ENCODE results near the gene TDRD9. TPM values are rescaled to one million over a fixed set of nuclear protein-coding genes. Genes with fewer than 3 reads are reported as not detected.

TDRD9 gene
- total RNA-seq, 2 donors from 2014 or later, result 12.0 TPM; not detected in 1

DNA sequence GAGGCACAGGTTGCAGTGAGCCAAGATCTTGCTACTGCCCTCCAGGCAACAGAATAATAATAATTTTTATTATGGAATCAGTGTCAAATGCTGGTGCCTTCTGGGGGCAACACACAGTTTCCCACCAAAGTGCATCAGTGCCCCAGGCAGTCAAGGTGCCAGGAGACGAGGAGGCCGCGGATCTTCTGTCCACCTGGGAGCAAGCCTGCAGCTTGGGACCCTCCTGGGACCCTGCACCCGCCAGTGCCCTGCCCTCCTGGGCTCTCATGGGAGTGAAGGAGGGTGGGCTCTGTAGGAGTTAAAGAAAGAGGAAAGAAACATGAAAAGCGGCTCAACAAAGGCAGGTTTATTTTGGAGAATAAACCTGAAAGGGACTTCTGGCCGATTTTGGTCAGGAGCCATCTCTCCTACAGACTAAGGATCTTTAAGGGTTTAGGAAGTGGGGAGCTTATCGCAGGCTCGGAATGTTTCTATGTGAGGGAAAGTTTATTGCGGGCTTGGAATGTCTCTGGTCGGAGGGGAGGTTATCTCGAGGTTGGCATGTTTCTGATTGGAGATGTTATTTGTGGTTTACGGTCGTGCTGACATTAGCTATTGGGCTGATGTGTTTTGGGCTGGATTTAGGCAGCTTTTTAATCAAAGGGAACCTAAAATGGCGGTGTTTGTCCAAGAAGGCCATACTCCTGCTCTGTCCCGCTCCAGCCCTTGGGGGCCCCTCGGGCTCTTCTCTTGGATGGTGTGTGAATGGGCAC, 156.2 kb downstream of the TDRD9 start:
- Histone ChIP-seq H3K9me3 (no peaks in the 10 kb centered on the region), H3K27me3 (replicated peaks; ENCODE audit: insufficient read depth) (no peaks in the 10 kb centered on the region), H3K27ac (no peak overlapping the region), H3K4me3 (no peak overlapping the region), H3K36me3 (no peaks in the 10 kb centered on the region), H3K4me1 (ENCODE audit: control insufficient read depth in 1 of 2, low read depth in 2 of 2) (no peaks in the 10 kb centered on the region)
- TF ChIP-seq CTCF (IDR thresholded peaks at IDR 0.05), result no peak
- ATAC-seq (ENCODE audit: insufficient number of reproducible peaks, low FRiP score, low read depth) (no peak), DNase-seq (ENCODE audit: low spot score) (no peak)

DNA sequence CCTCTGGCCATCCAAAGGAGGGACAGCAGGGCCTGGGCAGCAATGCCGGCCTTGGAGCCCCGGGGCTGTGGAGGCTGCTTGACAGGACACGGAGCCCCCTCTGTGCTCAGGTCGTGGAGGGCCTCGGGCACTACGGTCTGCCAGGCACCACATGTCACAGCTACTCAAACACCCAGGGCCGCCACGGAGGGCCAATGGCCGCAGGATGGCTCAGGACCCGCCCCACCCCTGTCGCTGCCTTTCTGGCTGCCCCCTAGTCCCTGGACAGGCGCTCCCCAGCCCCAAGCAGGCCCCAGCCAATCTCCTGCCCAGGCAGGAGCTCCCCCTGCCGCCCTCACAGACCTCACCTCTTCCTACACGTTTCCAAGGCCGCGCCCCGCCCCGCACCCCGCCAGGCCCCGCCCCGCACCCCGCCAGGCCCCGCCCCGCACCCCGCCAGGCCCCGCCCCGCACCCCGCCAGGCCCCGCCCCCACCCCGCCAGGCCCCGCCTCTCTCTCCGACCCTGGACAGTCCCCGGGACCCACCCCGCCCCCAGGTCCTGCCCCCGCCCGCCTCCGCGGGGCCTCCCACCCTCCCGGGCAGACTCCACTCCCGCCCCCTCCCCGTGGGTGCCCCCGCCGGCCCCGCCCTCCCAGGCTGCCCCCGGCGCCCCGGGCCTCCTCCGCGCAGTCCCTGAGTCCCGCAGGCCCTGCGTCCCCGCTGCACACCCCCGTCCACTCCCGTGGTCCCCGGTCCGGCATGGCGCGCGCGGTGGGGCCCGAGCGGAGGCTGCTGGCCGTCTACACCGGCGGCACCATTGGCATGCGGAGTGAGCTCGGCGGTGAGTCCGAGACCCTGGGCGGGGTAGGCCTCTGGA, 157.0 kb downstream of the TDRD9 start, which contains the start of gene ASPG:
Gene ASPG, plus strand, starts transcription at position 669 of the 857 bp plus-strand sequence. Its CDS starts 71 bp downstream, at position 740.
- ATAC-seq (ENCODE audit: insufficient number of reproducible peaks, low FRiP score, low read depth) (no peak), DNase-seq (ENCODE audit: low spot score) (no peak)
- H3K4me3 ChIP-seq, result no peak within 1 kb of the TSS
- H3K9me3 ChIP-seq, result no peaks in the 10 kb centered on the region
- no peaks in the 10 kb centered on the region for H3K4me1 ChIP-seq (ENCODE audit: control insufficient read depth in 1 of 2, low read depth in 2 of 2)
- TF ChIP-seq CTCF (IDR thresholded peaks at IDR 0.05), result no peak
- no peak within 1 kb of the TSS for H3K27ac ChIP-seq
- no peaks in the 10 kb centered on the region for H3K27me3 ChIP-seq (replicated peaks; ENCODE audit: insufficient read depth)
- no peaks in the 10 kb centered on the region for H3K36me3 ChIP-seq

DNA sequence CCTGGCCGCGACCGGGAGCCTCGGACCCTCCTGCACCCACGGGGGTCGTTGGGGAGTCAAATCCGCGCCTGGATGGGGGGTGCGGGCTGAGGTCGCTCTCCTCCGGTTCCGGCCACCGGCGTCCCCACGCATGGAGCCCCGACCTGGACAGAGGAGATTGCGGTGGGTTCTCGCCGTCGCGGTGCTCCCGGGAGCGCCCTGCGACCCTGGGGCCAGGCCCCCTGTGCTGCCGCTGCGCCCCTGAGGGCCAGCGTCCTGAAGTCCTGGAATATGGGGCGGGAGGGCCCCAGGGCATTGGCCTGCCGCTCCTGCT, 157.6 kb downstream of the TDRD9 start:
- TF ChIP-seq CTCF (IDR thresholded peaks at IDR 0.05), result no peak
- DNase-seq (ENCODE audit: low spot score) (no peak), ATAC-seq (ENCODE audit: insufficient number of reproducible peaks, low FRiP score, low read depth) (no peak)
- Histone ChIP-seq H3K4me3 (no peak overlapping the region), H3K36me3 (no peaks in the 10 kb centered on the region), H3K27ac (no peak overlapping the region), H3K27me3 (replicated peaks; ENCODE audit: insufficient read depth) (no peaks in the 10 kb centered on the region), H3K4me1 (ENCODE audit: control insufficient read depth in 1 of 2, low read depth in 2 of 2) (no peaks in the 10 kb centered on the region), H3K9me3 (no peaks in the 10 kb centered on the region)

DNA sequence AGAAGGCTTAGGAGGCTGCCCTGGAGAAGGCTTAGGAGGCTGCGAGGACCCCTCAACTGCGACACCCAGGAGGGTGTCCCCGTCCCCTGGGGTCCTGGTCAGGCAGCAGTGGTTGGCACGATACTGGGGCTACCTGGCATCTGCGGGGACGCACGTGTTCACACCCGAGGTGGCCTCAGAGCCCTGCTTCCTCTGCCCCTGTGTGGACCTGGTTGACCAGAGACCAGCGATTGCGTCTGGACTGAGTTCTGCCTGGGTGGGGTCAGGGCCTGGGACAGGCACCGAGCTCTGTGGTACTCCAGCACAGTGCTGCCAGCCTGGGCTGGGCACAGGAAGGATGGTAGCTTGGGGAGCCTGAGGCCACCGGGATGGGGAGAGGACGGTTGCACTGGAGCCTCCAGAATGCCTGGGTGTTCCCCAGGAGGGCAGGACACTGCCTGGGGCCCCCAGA, 158.0 kb downstream of the TDRD9 start:
- no peak for ATAC-seq (ENCODE audit: insufficient number of reproducible peaks, low FRiP score, low read depth)
- Histone ChIP-seq H3K9me3 (no peaks in the 10 kb centered on the region), H3K36me3 (no peaks in the 10 kb centered on the region), H3K27ac (no peak overlapping the region), H3K4me1 (ENCODE audit: control insufficient read depth in 1 of 2, low read depth in 2 of 2) (no peaks in the 10 kb centered on the region), H3K4me3 (no peak overlapping the region), H3K27me3 (replicated peaks; ENCODE audit: insufficient read depth) (no peaks in the 10 kb centered on the region)
- TF ChIP-seq CTCF (IDR thresholded peaks at IDR 0.05), result no peak
- DNase-seq (ENCODE audit: low spot score), result no peak
